ENCODE data around the gene AVPR2.

DNA sequence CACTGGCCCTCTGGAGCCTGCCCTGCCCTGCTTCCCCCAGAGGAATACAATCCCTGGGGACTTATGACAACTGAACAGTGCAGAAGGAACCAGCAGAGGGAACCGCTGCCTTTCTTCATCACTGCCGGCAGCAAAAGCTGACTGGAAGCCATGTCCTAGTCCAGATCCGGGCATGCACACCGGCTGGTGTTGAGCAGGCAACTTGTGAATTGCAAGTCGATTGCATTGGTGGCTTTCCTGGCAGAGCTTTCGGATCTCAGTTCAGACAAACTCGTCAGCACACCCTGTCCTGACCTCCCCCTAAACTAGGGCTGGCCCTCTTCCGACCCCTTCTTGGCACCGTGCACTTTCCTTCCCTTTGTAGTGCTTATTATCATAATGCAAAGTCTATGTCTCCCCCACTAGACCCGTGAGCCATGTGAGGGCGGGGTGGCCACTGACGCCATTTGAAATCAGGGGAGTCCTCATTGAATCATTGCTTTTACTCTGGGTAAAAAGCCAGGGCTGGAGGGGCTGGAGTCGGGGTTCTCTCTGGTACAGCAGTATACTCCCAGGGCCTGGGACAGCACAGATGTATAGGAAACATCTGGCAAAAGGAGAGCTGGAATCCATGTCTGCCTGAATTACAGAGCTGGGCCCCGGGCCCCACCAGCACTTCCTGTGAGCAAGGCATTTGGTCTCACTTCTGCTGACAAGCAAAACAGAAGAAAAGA, 19.8 kb downstream of the AVPR2 start:
- TF ChIP-seq, protein P1, sequence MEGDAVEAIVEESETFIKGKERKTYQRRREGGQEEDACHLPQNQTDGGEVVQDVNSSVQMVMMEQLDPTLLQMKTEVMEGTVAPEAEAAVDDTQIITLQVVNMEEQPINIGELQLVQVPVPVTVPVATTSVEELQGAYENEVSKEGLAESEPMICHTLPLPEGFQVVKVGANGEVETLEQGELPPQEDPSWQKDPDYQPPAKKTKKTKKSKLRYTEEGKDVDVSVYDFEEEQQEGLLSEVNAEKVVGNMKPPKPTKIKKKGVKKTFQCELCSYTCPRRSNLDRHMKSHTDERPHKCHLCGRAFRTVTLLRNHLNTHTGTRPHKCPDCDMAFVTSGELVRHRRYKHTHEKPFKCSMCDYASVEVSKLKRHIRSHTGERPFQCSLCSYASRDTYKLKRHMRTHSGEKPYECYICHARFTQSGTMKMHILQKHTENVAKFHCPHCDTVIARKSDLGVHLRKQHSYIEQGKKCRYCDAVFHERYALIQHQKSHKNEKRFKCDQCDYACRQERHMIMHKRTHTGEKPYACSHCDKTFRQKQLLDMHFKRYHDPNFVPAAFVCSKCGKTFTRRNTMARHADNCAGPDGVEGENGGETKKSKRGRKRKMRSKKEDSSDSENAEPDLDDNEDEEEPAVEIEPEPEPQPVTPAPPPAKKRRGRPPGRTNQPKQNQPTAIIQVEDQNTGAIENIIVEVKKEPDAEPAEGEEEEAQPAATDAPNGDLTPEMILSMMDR (conservative IDR thresholded peaks at IDR 0.05): peak; percentile 5
- no peak for TF ChIP-seq ZFX (IDR thresholded peaks at IDR 0.05)

Measured in C4-2B (cell line).